Caki2 (cell line): ENCODE results near the gene UBE2L3. TPM values are rescaled to one million over a fixed set of nuclear protein-coding genes. Genes with fewer than 3 reads are reported as not detected.
"Not testable (repeated sequence)": the region's sequence is repeated elsewhere in the genome, so short reads cannot be mapped to it uniquely, and the experiment has no call there.

ENCODE experiments used
- DNase-seq: peaks from one replicate; pipeline ENCODE4 v3.0.0-alpha.2; 2015; ENCODE audit warnings: low read depth
- in situ Hi-C: cut with HindIII; loops from 2 replicates; pipeline ENCODE4 v1.10.0; 2016; ENCODE audit warnings: low sequenced_read_pairs, low pct_unique_long_range_greater_than_20kb, mixed read lengths
- total RNA-seq: library from RNA; depleted of rRNA; stranded (reverse); fragments of >200 nt; shearing (Covaris generic); gene quantifications from 2 replicates; pipeline ENCODE4 v1.2.3, GENCODE V29; 2014; ENCODE audit warnings: low replicate concordance; rRNA removed

Gene UBE2L3
- total RNA-seq, result 32.6 and 46.2 TPM in 2 replicates

- peak; percentile 84 for DNase-seq
- in situ Hi-C loops, result no loop called here
These were observed at the start of gene UBE2L3 for GRCh38 chr22:21567456-21568346. UBE2L3 (plus strand) TSS chr22:21567714; CDS start chr22:21567745, 31 bp downstream.

- in situ Hi-C loops, result not testable (repeated sequence)
These were observed 40.6 kb upstream of the UBE2L3 start for GRCh38 chr22:21526705-21527500.

GRCh38 chr22:21531525-21531924 is 36.0 kb upstream of the UBE2L3 start:
- DNase-seq, in situ Hi-C loops: not testable (repeated sequence)

More at GRCh38 chr22:21526705-21527500, 40.6 kb upstream of the UBE2L3 start:
- not testable (repeated sequence) for DNase-seq

- in situ Hi-C loops, DNase-seq: not testable (repeated sequence)
These were observed 34.5 kb upstream of the UBE2L3 start for GRCh38 chr22:21532863-21533648.

- DNase-seq, in situ Hi-C loops: not testable (repeated sequence)
These were observed 27.7 kb upstream of the UBE2L3 start for GRCh38 chr22:21539862-21540261.

- DNase-seq, in situ Hi-C loops: not testable (repeated sequence)
These were observed 22.8 kb upstream of the UBE2L3 start for GRCh38 chr22:21544432-21545322.

GRCh38 chr22:21549558-21549957 is 18.0 kb upstream of the UBE2L3 start:
- in situ Hi-C loops, DNase-seq: not testable (repeated sequence)

- in situ Hi-C loops, DNase-seq: not testable (repeated sequence)
These were observed 17.4 kb upstream of the UBE2L3 start for GRCh38 chr22:21550008-21550677.

- in situ Hi-C loops, DNase-seq: not testable (repeated sequence)
These were observed 16.9 kb upstream of the UBE2L3 start for GRCh38 chr22:21550678-21551047.

- in situ Hi-C loops, DNase-seq: not testable (repeated sequence)
These were observed 16.2 kb upstream of the UBE2L3 start, which contains the start of gene RIMBP3C for GRCh38 chr22:21551361-21551760. RIMBP3C (minus strand) TSS chr22:21551461; CDS start chr22:21550976, 485 bp downstream.

- DNase-seq, in situ Hi-C loops: not testable (repeated sequence)
These were observed 8.0 kb upstream of the UBE2L3 start for GRCh38 chr22:21559345-21560125.

- in situ Hi-C loops, result not testable (repeated sequence)
These were observed 6.9 kb upstream of the UBE2L3 start for GRCh38 chr22:21560657-21561056.

GRCh38 chr22:21563912-21564311 is 3.6 kb upstream of the UBE2L3 start:
- DNase-seq, result no peak
- in situ Hi-C loops, result no loop called here

More at GRCh38 chr22:21560657-21561056, 6.9 kb upstream of the UBE2L3 start:
- DNase-seq, result not testable (repeated sequence)

GRCh38 chr22:21564411-21564810 is 3.1 kb upstream of the UBE2L3 start:
- no peak for DNase-seq
- in situ Hi-C loops, result no loop called here

GRCh38 chr22:21568347-21569075 is 997 bp downstream of the UBE2L3 start:
- DNase-seq, result peak; percentile 22
- in situ Hi-C loops, result no loop called here
